SK-N-SH (cell line): ENCODE measurements around the gene CLN6. TPM values are rescaled to one million over a fixed set of nuclear protein-coding genes. Genes with fewer than 3 reads are reported as not detected.

ENCODE experiments used
- CTCF ChIA-PET: fragments of 300-600, 350-600 bp; formaldehyde crosslinking; extraction: SDS; loops from one replicate; lab custom pipeline; 2021; lab: Yijun Ruan, JAX
- POLR2A ChIA-PET: fragments of 350-600 bp; sonication (Branson Sonifier 250); formaldehyde crosslinking; extraction: SDS; loops from one replicate; lab custom pipeline; 2020; ENCODE audit warnings: antibody characterized with exemption, inconsistent platforms; lab: Yijun Ruan, JAX
- DNase-seq: peaks from one replicate; pipeline ENCODE4 v3.0.0; 2012
- H2AFZ ChIP-seq: fragments of 200-600 bp; sonication (generic); 2 replicates; pipeline ENCODE4 v1.8.1; 2016; ENCODE audit warnings: antibody characterized with exemption, mild to moderate bottlenecking, low read depth
- H3F3A ChIP-seq: fragments of 200-600 bp; sonication (generic); replicated peaks from 2 replicates; pipeline ENCODE3; 2016; ENCODE audit warnings: antibody characterized with exemption, mild to moderate bottlenecking; ENCODE audit not compliant: insufficient read depth
- H3K27ac ChIP-seq, 2 experiments: fragments of 200-500 bp in 1 of 2; fragments of 200-600 bp in 1 of 2; sonication (Bioruptor generic) in 1 of 2; sonication (generic), shearing (Covaris generic) in 1 of 2; 2 replicates each; pipeline versions ENCODE4 v1.5.1 to v1.6.1; 2014 to 2016; ENCODE audit warnings: low read depth in 2 of 2, inconsistent platforms in 1 of 2, low read length in 1 of 2, mild to moderate bottlenecking in 1 of 2, mixed read lengths in 1 of 2
- H3K27me3 ChIP-seq: fragments of 200-600 bp; sonication (generic), shearing (Covaris generic); 2 replicates; pipeline ENCODE4 v1.6.1; 2016; ENCODE audit warnings: mixed run types; ENCODE audit not compliant: insufficient read depth
- H3K36me3 ChIP-seq, 2 experiments: fragments of 200-500 bp in 1 of 2; fragments of 200-600 bp in 1 of 2; sonication (Bioruptor generic) in 1 of 2; sonication (generic) in 1 of 2; replicated peaks in 1 of 2; 2 replicates each; pipeline versions ENCODE3 to v1.5.1; 2014 to 2016; ENCODE audit warnings: low read length in 1 of 2, mild to moderate bottlenecking in 1 of 2; ENCODE audit not compliant: insufficient read depth in 2 of 2, control insufficient read depth in 1 of 2
- H3K4me1 ChIP-seq, 2 experiments: fragments of 200-500 bp in 1 of 2; fragments of 200-600 bp in 1 of 2; sonication (Bioruptor generic) in 1 of 2; sonication (generic), shearing (Covaris generic) in 1 of 2; 2 replicates each; pipeline versions ENCODE4 v1.5.1 to v1.6.1; 2014 to 2016; ENCODE audit warnings: low read depth in 1 of 2, low read length in 1 of 2, mixed run types in 1 of 2; ENCODE audit not compliant: insufficient read depth in 2 of 2, control insufficient read depth in 1 of 2
- H3K4me2 ChIP-seq: fragments of 200-600 bp; sonication (generic), shearing (Covaris generic); 2 replicates; pipeline ENCODE4 v1.6.1; 2017; ENCODE audit warnings: mixed run types
- H3K4me3 ChIP-seq, 2 experiments: fragments of 200-500 bp in 1 of 2; fragments of 200-600 bp in 1 of 2; sonication (Bioruptor generic) in 1 of 2; sonication (generic), shearing (Covaris generic) in 1 of 2; 2 replicates each; pipeline versions ENCODE4 v1.5.1 to v1.8.1; 2014 to 2016; ENCODE audit warnings: low read depth in 2 of 2, inconsistent platforms in 1 of 2, low read length in 1 of 2, mild to moderate bottlenecking in 1 of 2, mixed read lengths in 1 of 2, moderate library complexity in 1 of 2
- H3K79me2 ChIP-seq: fragments of 200-600 bp; sonication (generic); 2 replicates; pipeline ENCODE4 v1.8.1; 2017; ENCODE audit warnings: mild to moderate bottlenecking; ENCODE audit not compliant: insufficient read depth
- H3K9ac ChIP-seq: fragments of 200-600 bp; sonication (generic); 2 replicates; pipeline ENCODE4 v1.6.1; 2017; ENCODE audit warnings: mixed run types
- H3K9me2 ChIP-seq: fragments of 200-600 bp; sonication (generic); 2 replicates; pipeline ENCODE4 v1.6.1; 2017; ENCODE audit warnings: mixed run types
- H3K9me3 ChIP-seq: fragments of 200-600 bp; sonication (generic); 2 replicates; pipeline ENCODE4 v1.6.1; 2017; ENCODE audit warnings: mixed run types, mild to moderate bottlenecking, moderate library complexity
- H4K20me1 ChIP-seq: fragments of 200-600 bp; sonication (generic); 2 replicates; pipeline ENCODE4 v1.6.1; 2017; ENCODE audit warnings: mild to moderate bottlenecking, mixed run types; ENCODE audit not compliant: insufficient read depth
- CTCF ChIP-seq: fragments of 200-600 bp; sonication (generic); IDR thresholded peaks from 2 replicates; pipeline ENCODE4 v1.6.1; 2017; ENCODE audit warnings: antibody characterized with exemption, mild to moderate bottlenecking, moderate library complexity
- ELF1 ChIP-seq: IDR thresholded peaks from 2 replicates; pipeline ENCODE4 v1.4.0; 2012
- EP300 ChIP-seq, 2 experiments: IDR thresholded peaks; 2 replicates each; pipeline versions ENCODE4 v1.4.0 to v1.6.1; 2012; ENCODE audit warnings: borderline replicate concordance in 1 of 2, low read depth in 1 of 2, low read length in 1 of 2
- EZH2phosphoT487 ChIP-seq: fragments of 200-600 bp; sonication (generic); IDR thresholded peaks from 2 replicates; pipeline ENCODE4 v1.6.1; 2017; ENCODE audit warnings: low read depth, mixed run types, mild to moderate bottlenecking, antibody characterized with exemption, moderate library complexity, borderline replicate concordance
- FOSL2 ChIP-seq: IDR thresholded peaks from 2 replicates; pipeline ENCODE4 v1.4.0; 2012; ENCODE audit warnings: low read depth, mild to moderate bottlenecking, moderate library complexity, borderline replicate concordance
- FOXJ3 ChIP-seq: sonication (generic); formaldehyde crosslinking; IDR thresholded peaks from 2 replicates; pipeline ENCODE4 v1.5.1; 2020; ENCODE audit warnings: mild to moderate bottlenecking, missing genetic modification reagents
- GATA2 ChIP-seq: sonication (generic); formaldehyde crosslinking; IDR thresholded peaks from 2 replicates; pipeline ENCODE4 v1.5.0; 2020; ENCODE audit warnings: mild to moderate bottlenecking, missing genetic modification reagents
- JUND ChIP-seq: IDR thresholded peaks from 2 replicates; pipeline ENCODE4 v1.4.0; 2012
- MAX ChIP-seq: IDR thresholded peaks from 2 replicates; pipeline ENCODE4 v1.4.0; 2012; ENCODE audit warnings: low read depth
- MXI1 ChIP-seq: IDR thresholded peaks from 2 replicates; pipeline ENCODE4 v1.6.1; 2012; ENCODE audit warnings: mild to moderate bottlenecking, low read depth, low read length, improper control_type of control experiment
- PBX3 ChIP-seq: IDR thresholded peaks from 2 replicates; pipeline ENCODE4; 2012
- POLR2AphosphoS5 ChIP-seq: IDR thresholded peaks from 2 replicates; pipeline ENCODE4 v1.6.1; 2012; ENCODE audit warnings: low read depth, low read length
- RAD21 ChIP-seq: IDR thresholded peaks from 2 replicates; pipeline ENCODE4 v1.6.1; 2012; ENCODE audit warnings: mild to moderate bottlenecking, low read length
- REST ChIP-seq: IDR thresholded peaks from 2 replicates; pipeline ENCODE4 v1.6.1; 2012; ENCODE audit warnings: mild to moderate bottlenecking, low read depth, low read length, moderate library complexity
- RXRA ChIP-seq: IDR thresholded peaks from 2 replicates; pipeline ENCODE4 v1.4.0; 2012; ENCODE audit warnings: low read depth, mild to moderate bottlenecking, borderline replicate concordance
- SIN3A ChIP-seq: IDR thresholded peaks from 2 replicates; pipeline ENCODE4 v1.6.1; 2012; ENCODE audit warnings: low read depth, mild to moderate bottlenecking, low read length, moderate library complexity, borderline replicate concordance
- TCF12 ChIP-seq: IDR thresholded peaks from 2 replicates; pipeline ENCODE4 v1.4.0; 2012
- USF1 ChIP-seq: IDR thresholded peaks from 2 replicates; pipeline ENCODE4 v1.4.0; 2012; ENCODE audit warnings: low read depth, borderline replicate concordance
- USF2 ChIP-seq: fragments of 150-350 bp; IDR thresholded peaks from 2 replicates; pipeline ENCODE4 v1.6.1; 2017; ENCODE audit warnings: antibody characterized with exemption, low read length, low read depth, borderline replicate concordance
- YY1 ChIP-seq: IDR thresholded peaks from 2 replicates; pipeline ENCODE4 v1.4.0; 2012; ENCODE audit warnings: low read depth, mild to moderate bottlenecking
- WGBS: methylation state at CpG from one replicate; pipeline ENCODE4 v1.1.6; 2017; ENCODE audit warnings: low lambda C conversion rate; 5-methylcytosine and 5-hydroxymethylcytosine counted together
- polyA plus RNA-seq, 3 experiments: library from polyadenylated mRNA; depleted of rRNA; stranded (reverse); fragments of >200 nt; gene quantifications; 2 replicates each; pipeline ENCODE4 v1.2.3, GENCODE V29; 2012

CLN6 gene
- polyA plus RNA-seq, 1 of the 3 experiments (the other 2 are of a cell fraction): 27.5 TPM

GRCh38 chr15:68261980-68262379 is 32.5 kb upstream of the CLN6 start (continued):
- no peak for TF ChIP-seq RAD21
- no peak for TF ChIP-seq FOXJ3
- TF ChIP-seq REST: no peak
- TF ChIP-seq MXI1: no peak
- TF ChIP-seq GATA2 (CRISPR knock-in tag): no peak
- no peak for TF ChIP-seq YY1

- CTCF ChIA-PET: no interaction called here
- DNase-seq: no peak
- 87% methylated on average over 3 of the region's 3 CpGs for WGBS
- TF ChIP-seq JUND (no peak), TCF12 (no peak), RXRA (no peak), POLR2AphosphoS5 (no peak), EZH2phosphoT487 (no peak), USF2 (no peak), CTCF (no peak), MXI1 (no peak), ELF1 (no peak), MAX (no peak), YY1 (no peak), USF1 (no peak), FOSL2 (no peak), REST (no peak), PBX3 (no peak), SIN3A (no peak), RAD21 (no peak), EP300 (IDR thresholded peaks at IDR 0.05; ENCODE audit: borderline replicate concordance in 1 of 2, low read depth in 1 of 2, low read length in 1 of 2) (no peak)
These were observed 31.7 kb upstream of the CLN6 start for GRCh38 chr15:68261241-68261640.

More at GRCh38 chr15:68261241-68261640, 31.7 kb upstream of the CLN6 start:
- Histone ChIP-seq H3K27ac (no peak overlapping the region), H3F3A (peaks cover 3% of the 10 kb centered on the region), H3K36me3 (no peaks in the 10 kb centered on the region), H2AFZ (no peak overlapping the region; the same call in 1 of the 2 replicates), H3K4me1 (no peaks in the 10 kb centered on the region), H3K9me3 (no peaks in the 10 kb centered on the region), H3K9me2 (no peaks in the 10 kb centered on the region), H3K4me2 (no peak overlapping the region), H3K27me3 (no peaks in the 10 kb centered on the region), H3K9ac (no peak overlapping the region), H3K4me3 (no peak overlapping the region), H4K20me1 (no peaks in the 10 kb centered on the region), H3K79me2 (no peaks in the 10 kb centered on the region)
- POLR2A ChIA-PET: no interaction called here
